ENCODE measurements around the gene ENTHD1. TPM values are rescaled to one million over a fixed set of nuclear protein-coding genes. Genes with fewer than 3 reads are reported as not detected.

The ENTHD1 gene
- total and polyA plus RNA-seq, 2 of the 8 experiments (the other 6 are each of a cell fraction or from before 2014, with no cell fraction given), result not detected

DNA sequence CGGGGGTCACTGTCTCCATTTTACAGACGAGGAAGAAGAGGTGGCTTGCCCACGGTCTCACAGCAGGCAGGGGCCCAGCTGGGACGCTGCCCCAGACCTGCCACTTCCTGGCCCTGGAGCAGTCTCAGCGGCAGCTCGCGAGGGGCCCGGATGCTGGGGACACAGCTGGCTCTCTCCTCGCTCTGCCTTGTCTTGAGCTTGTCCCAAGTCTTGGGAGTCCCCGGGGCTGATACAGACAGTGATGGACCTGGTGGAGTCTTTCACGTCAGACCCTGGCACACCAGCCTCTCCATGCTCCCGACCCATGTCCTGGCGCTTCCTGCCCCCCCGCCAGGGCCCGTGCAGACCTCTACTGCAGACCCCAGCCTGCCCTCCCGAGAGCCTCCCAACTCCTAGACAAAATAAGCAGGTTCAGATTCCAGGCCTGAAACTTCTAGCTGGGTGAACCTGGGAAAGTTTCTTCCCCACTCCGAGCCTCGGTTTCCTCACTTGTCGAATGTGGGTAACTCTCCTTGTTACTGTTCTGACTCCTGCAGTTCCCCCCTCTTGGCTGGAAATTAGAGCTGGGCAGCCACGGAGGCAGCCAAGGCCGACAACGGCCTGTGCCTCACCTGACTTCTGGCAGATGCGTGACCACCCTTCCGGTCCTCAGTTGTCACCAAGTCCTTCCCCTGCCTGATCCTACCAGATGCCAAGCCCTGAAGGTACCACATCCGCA lies 177.6 kb downstream of the ENTHD1 start:
- no peaks in the 10 kb centered on the region for H3K27me3 ChIP-seq (replicated peaks in 1 of 4; ENCODE audit: control insufficient read depth in 3 of 4, extremely low read depth in 1 of 4, insufficient read depth in 3 of 4, low read length in 3 of 4)
- H4K20me1 ChIP-seq (replicated peaks in 1 of 2; ENCODE audit: control insufficient read depth in 1 of 2, insufficient read depth in 2 of 2, low read length in 2 of 2), result peaks cover 0 to 2% of the 10 kb centered on the region in 2 experiments
- no peak overlapping the region for H2BK5ac ChIP-seq (ENCODE audit: low read depth, low read length)
- H3K4me2 ChIP-seq (ENCODE audit: insufficient read depth in 1 of 2, low read depth in 2 of 2, low read length in 2 of 2), result no peak overlapping the region
- no peak overlapping the region for H3K27ac ChIP-seq (ENCODE audit: low read depth, low read length)
- no peak overlapping the region; the same call in 1 of the 2 replicates for H4K8ac ChIP-seq (ENCODE audit: extremely low read depth, insufficient read depth, low read length)
- POLR2A ChIA-PET (ENCODE audit: partially characterized antibody), result interaction anchor here (1.3 kb wide), 1 partner anchor 12 kb away, joined by 3 read pairs; no protein-coding TSS in a partner anchor
- H2BK12ac ChIP-seq (ENCODE audit: low read depth, low read length), result no peak overlapping the region
- no peak overlapping the region for H3K4ac ChIP-seq (replicated peaks; ENCODE audit: insufficient read length, low read depth, low read length)
- no peaks in the 10 kb centered on the region for H3K9me3 ChIP-seq (ENCODE audit: insufficient read depth in 2 of 2, low read depth in 1 of 2, low read length in 1 of 2)
- WGBS, 2 experiments (ENCODE audit: extremely low coverage in 1 of 2, insufficient coverage in 1 of 2, insufficient read length in 1 of 2, insufficient replicate concordance in 2 of 2, low coverage in 1 of 2, low lambda C conversion rate in 2 of 2, missing lambda C conversion rate in 1 of 2), result 92% methylated on average over 25 of the region's 25 CpGs; no CpG with 5 or more reads in 1 of the 2 experiments
- H2AK5ac ChIP-seq (ENCODE audit: low read depth, low read length), result no peak overlapping the region
- no peaks in the 10 kb centered on the region for H3K79me2 ChIP-seq (ENCODE audit: control insufficient read depth in 1 of 2, insufficient read depth in 2 of 2, low read length in 2 of 2)
- H3K56ac ChIP-seq (replicated peaks; ENCODE audit: insufficient read length, low read depth, low read length), result no peak overlapping the region
- DNase-seq (ENCODE audit: low read depth in 1 of 2, low spot score in 2 of 2) (no peak), FAIRE-seq (no peak)
- peaks cover 0 to 4% (median 1%) of the 10 kb centered on the region in 4 experiments; a peak in 4 of 7 replicates for H3K4me1 ChIP-seq (replicated peaks in 1 of 4; ENCODE audit: control insufficient read depth in 3 of 4, insufficient read depth in 4 of 4, low read length in 3 of 4)
- H3K18ac ChIP-seq (ENCODE audit: extremely low read depth, low read length), result peak overlapping the region; percentile 32; the same call in 1 of the 2 replicates
- no peak overlapping the region for H2AFZ ChIP-seq (ENCODE audit: low read length)
- H3K4me3 ChIP-seq (ENCODE audit: extremely low read depth in 1 of 4, insufficient read depth in 2 of 4, low read depth in 3 of 4, low read length in 4 of 4), result no peak overlapping the region
- no peak overlapping the region for H3K9ac ChIP-seq (replicated peaks in 1 of 4; ENCODE audit: extremely low read depth in 1 of 4, low read depth in 3 of 4, low read length in 3 of 4)
- no peak for TF ChIP-seq JUND (IDR thresholded peaks at IDR 0.05; ENCODE audit: low read length)
- H2BK15ac ChIP-seq (ENCODE audit: low read length), result no peak overlapping the region
- CTCF ChIA-PET (ENCODE audit: partially characterized antibody), result interaction anchor here (0.7 to 2.7 kb wide), 4 partner anchors 9 to 60 kb away, joined by 3 to 7 read pairs (median 4); no protein-coding TSS in a partner anchor
- no peak overlapping the region for H2BK20ac ChIP-seq (ENCODE audit: low read length)
- 0 out of 2 replicates have a peak, but pooled peaks cover 2% of the 10 kb centered on the region for H3K23me2 ChIP-seq (ENCODE audit: low read depth, low read length)
- H2BK120ac ChIP-seq (replicated peaks; ENCODE audit: low read depth, low read length), result no peak overlapping the region
- no peaks in the 10 kb centered on the region for H3K79me1 ChIP-seq (ENCODE audit: low read depth, low read length)
- no peak overlapping the region for H3K14ac ChIP-seq (ENCODE audit: insufficient read length)
- H3K23ac ChIP-seq (ENCODE audit: insufficient read length), result no peak overlapping the region
- no peak overlapping the region for H4K5ac ChIP-seq (ENCODE audit: insufficient read length, low read depth, low read length)
- H3K36me3 ChIP-seq (ENCODE audit: control insufficient read depth in 2 of 4, insufficient read depth in 4 of 4, low read length in 3 of 4), result no peaks in the 10 kb centered on the region
- no peak overlapping the region for H4K91ac ChIP-seq (replicated peaks; ENCODE audit: insufficient read length, low read length)

All from H1 (cell line).